Keratinocyte (primary cell): ENCODE results near the gene AOPEP.

Source experiments
- CTCF ChIP-seq, 3 experiments: IDR thresholded peaks in 1 of 3; conservative IDR thresholded peaks in 1 of 3; optimal IDR thresholded peaks in 1 of 3; 2 replicates in 2 of 3; 3 replicates in 1 of 3; pipeline versions ENCODE3 to v1.5.1; 2011; ENCODE audit warnings: low read length in 3 of 3, mild to moderate bottlenecking in 3 of 3, moderate library complexity in 2 of 3, control low read depth in 1 of 3, inconsistent platforms in 1 of 3; ENCODE audit not compliant: insufficient read depth in 2 of 3; ENCODE audit errors: extremely low read depth in 1 of 3
- EZH2 ChIP-seq: IDR thresholded peaks from one replicate; pipeline ENCODE4 v1.6.1; 2012; ENCODE audit warnings: inconsistent platforms, mild to moderate bottlenecking, low read length, moderate library complexity

GRCh38 chr9:94699715-94700373 is 26.7 kb upstream of the AOPEP start:
- no peak for TF ChIP-seq CTCF (optimal IDR thresholded peaks at IDR 0.05 in 1 of 3, IDR thresholded peaks at IDR 0.05 in 1 of 3, conservative IDR thresholded peaks at IDR 0.05 in 1 of 3; ENCODE audit: extremely low read depth in 1 of 3, insufficient read depth in 2 of 3, low read length in 3 of 3)
- TF ChIP-seq EZH2, result no peak
